Activated naive CD4-positive, alpha-beta T cell treated with anti-CD3 and anti-CD28 coated beads, Interleukin-2, amount 10 ng/mL, durations not matched to agents 7 days and 5 days (primary cell): Measurements from ENCODE around the gene ARRB1.
A peak's percentile ranks its signal among the peaks of the same experiment; 100 is the strongest.

ENCODE experiments used
- CTCF ChIA-PET: fragments of 350-600 bp; sonication (Branson Sonifier 250); formaldehyde crosslinking; loops from one replicate; lab custom pipeline; 2021; ENCODE audit warnings: antibody characterized with exemption; lab: Charles Lee
- DNase-seq: peaks from one replicate; pipeline ENCODE4 v3.0.0-alpha.2; 2020
- H3K27ac Mint-ChIP-seq: one replicate; pipeline ENCODE4 v1.8.0; 2021; ENCODE audit warnings: mild to moderate bottlenecking, moderate library complexity, mixed read lengths
- H3K27me3 Mint-ChIP-seq: one replicate; pipeline ENCODE4 v1.8.0; 2021; ENCODE audit warnings: mild to moderate bottlenecking, mixed read lengths
- H3K36me3 Mint-ChIP-seq: one replicate; pipeline ENCODE4 v1.8.0; 2021; ENCODE audit warnings: mixed read lengths
- H3K4me1 Mint-ChIP-seq: one replicate; pipeline ENCODE4 v1.8.0; 2021; ENCODE audit warnings: mixed read lengths
- H3K4me3 Mint-ChIP-seq: one replicate; pipeline ENCODE4 v1.8.0; 2021; ENCODE audit warnings: mild to moderate bottlenecking, moderate library complexity, mixed read lengths
- H3K9me3 Mint-ChIP-seq: one replicate; pipeline ENCODE4 v1.8.0; 2021; ENCODE audit warnings: mixed read lengths

Gene ARRB1

DNA sequence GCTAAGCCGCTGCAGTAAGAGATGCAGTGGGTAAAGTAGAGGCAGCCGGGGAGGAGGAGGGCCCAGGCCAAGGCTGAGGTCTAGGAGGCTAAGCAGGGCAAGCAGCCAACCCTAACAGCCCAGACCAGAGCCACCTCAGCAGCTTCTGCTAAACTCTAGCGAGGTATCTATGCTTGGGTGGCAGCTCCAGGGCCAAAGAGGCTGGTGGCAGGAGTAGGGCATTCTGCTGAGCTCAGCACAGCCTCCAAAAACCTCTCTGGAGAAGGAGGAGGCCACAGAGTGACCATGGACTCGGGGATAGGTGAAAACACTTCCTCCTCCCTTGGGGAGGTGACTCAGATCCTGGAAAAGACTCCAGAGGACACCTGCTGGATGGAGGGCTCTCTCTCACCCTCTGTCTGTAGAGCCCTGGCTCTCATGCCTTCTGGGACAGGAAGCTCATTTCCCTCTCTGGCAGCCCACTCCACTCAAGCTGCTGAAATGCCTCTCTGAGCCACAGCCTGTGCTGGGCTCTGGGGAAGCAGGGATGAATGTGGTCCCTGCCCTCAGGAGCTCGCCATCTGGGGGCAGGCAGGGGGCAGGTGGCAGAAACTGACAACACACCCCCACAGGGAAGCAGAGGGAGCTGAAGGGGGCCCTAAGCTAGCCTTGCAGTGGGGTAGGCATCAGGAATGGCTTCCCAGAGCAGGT lies 127.4 kb downstream of the ARRB1 start:
- H3K9me3 Mint-ChIP-seq, result no peaks in the 10 kb centered on the region
- no peak overlapping the region for H3K4me3 Mint-ChIP-seq
- no peaks in the 10 kb centered on the region for H3K4me1 Mint-ChIP-seq
- no peak overlapping the region for H3K27ac Mint-ChIP-seq
- no peaks in the 10 kb centered on the region for H3K36me3 Mint-ChIP-seq
- peaks cover 19% of the 10 kb centered on the region for H3K27me3 Mint-ChIP-seq
- CTCF ChIA-PET, result interaction anchor here (1.0 to 2.2 kb wide), 3 partner anchors 79 to 84 kb away, joined by 3 to 7 read pairs (median 4); no protein-coding TSS in a partner anchor
- DNase-seq, result no peak

DNA sequence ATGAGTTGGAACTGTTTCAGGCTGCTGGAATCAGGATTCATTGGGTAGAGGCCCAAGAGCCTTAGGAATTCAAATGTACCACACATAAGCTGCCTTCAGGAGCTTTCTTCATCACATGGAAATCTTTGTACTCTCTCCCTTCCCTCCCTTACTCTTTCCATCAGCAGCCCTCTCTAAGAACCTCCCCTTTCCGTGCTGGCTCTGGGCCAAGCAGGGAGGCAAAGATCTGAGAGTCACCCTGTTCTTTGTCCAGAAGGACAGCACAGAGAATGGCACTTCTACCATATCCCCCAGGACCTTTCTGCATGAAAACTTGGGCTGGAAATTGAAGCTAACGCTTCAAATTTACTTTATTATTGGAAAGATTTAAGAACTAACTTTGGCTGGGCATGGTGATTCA lies 131.6 kb downstream of the ARRB1 start:
- no peak for DNase-seq
- Mint-ChIP-seq H3K9me3 (no peaks in the 10 kb centered on the region), H3K27me3 (peaks cover 31% of the 10 kb centered on the region), H3K4me1 (no peaks in the 10 kb centered on the region), H3K27ac (no peak overlapping the region), H3K4me3 (no peak overlapping the region), H3K36me3 (no peaks in the 10 kb centered on the region)
- CTCF ChIA-PET, result interaction anchor here (1.7 to 2.1 kb wide), 2 partner anchors 22 to 79 kb away, joined by 4 to 5 read pairs; no protein-coding TSS in a partner anchor

DNA sequence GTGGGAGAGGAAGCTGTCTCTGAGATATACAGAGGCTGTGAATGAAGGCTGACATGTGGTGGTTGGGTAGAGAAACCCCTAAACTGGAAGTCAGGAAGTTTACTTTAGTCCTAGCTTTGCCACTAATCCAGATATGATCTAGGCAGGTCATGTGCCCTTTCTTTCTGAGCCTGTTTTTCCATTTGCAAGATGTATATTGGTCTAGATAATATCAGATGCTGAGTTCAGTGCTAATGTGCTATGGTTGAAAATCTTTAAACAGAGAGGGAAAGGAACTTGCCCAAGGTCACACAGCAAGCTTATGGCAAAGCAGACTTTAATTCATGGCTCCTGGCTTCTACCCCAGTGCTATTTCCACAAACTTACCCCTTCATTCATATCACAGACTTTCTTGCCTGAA lies 136.6 kb downstream of the ARRB1 start:
- CTCF ChIA-PET, result interaction anchor here (0.7 to 1.7 kb wide), 10 partner anchors 9 to 190 kb away, joined by 3 to 13 read pairs (median 8); no protein-coding TSS in a partner anchor
- no peaks in the 10 kb centered on the region for H3K4me1 Mint-ChIP-seq
- no peaks in the 10 kb centered on the region for H3K36me3 Mint-ChIP-seq
- no peak overlapping the region for H3K4me3 Mint-ChIP-seq
- H3K9me3 Mint-ChIP-seq, result no peaks in the 10 kb centered on the region
- no peak for DNase-seq
- no peak overlapping the region for H3K27ac Mint-ChIP-seq
- peaks cover 28% of the 10 kb centered on the region for H3K27me3 Mint-ChIP-seq

DNA sequence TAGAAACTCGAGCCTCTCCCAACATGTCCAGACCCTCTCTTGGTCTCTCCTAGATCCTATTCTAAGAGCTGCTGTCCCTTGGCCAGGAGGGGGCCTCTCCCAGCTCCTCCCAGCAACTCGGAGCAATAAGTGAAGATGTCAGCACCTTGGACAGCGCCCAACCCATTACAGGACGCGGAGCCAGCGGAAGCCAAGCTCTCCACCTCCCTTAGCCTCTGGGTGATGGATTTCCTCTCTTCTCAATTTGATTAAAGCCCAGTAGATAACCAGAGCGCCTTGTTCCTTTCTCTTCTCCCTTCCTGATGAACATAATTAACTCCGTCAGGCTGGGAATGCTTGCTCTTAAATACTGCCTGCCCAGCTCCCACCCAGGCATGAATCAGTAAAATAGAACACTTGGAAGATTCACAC lies 137.0 kb downstream of the ARRB1 start:
- Mint-ChIP-seq H3K9me3 (no peaks in the 10 kb centered on the region), H3K27ac (no peak overlapping the region), H3K27me3 (peaks cover 24% of the 10 kb centered on the region), H3K4me1 (no peaks in the 10 kb centered on the region), H3K36me3 (no peaks in the 10 kb centered on the region), H3K4me3 (no peak overlapping the region)
- peak; percentile 93 for DNase-seq
- CTCF ChIA-PET, result interaction anchor here (0.7 to 1.7 kb wide), 10 partner anchors 9 to 190 kb away, joined by 3 to 13 read pairs (median 8); no protein-coding TSS in a partner anchor
